K562 (cell line): ENCODE data around the gene MUC5AC. TPM values are rescaled to one million over a fixed set of nuclear protein-coding genes. Genes with fewer than 3 reads are reported as not detected.

ENCODE experiments used
- ATAC-seq: fragments of 200-7000 bp; cut with Tn5 transposase; 3 replicates; pipeline ENCODE4 v1.9.1; 2020; ENCODE audit warnings: moderate library complexity
- BruUV-seq: library from RNA; stranded (reverse); fragments of 400-500 nt; replicated peaks from 2 replicates; lab custom pipeline; 2021; lab: Mats Ljungman, UMichigan
- CTCF ChIA-PET: fragments of 300-600 bp; formaldehyde crosslinking; extraction: SDS; loops from one replicate; lab custom pipeline; 2021; ENCODE audit warnings: low intra/inter-chr PET ratio; lab: Yijun Ruan, JAX
- POLR2A ChIA-PET: fragments of 300-600, 350-650 bp; sonication (Branson Sonifier 250); formaldehyde crosslinking; extraction: SDS; loops from one replicate; lab custom pipeline; 2021; ENCODE audit warnings: antibody characterized with exemption, inconsistent platforms; lab: Yijun Ruan, JAX
- DNase-seq, 4 experiments: peaks; one replicate each; pipeline versions ENCODE4 v3.0.0 to v3.0.0-alpha.2; 2011 to 2018; ENCODE audit warnings: low spot score in 3 of 4, mixed read lengths in 3 of 4; ENCODE audit errors: extremely low read depth in 1 of 4
- FAIRE-seq: peaks from 2 replicates; lab custom pipeline; 2011; peaks lifted over from hg19 to GRCh38; lab: Jason Lieb, UNC
- H2AFZ ChIP-seq: 2 replicates; pipeline ENCODE4 v1.6.0; 2011; ENCODE audit warnings: low read depth, low read length, control low read depth, inconsistent platforms
- H3K27ac ChIP-seq: fragments of 200-600 bp; 3 replicates; pipeline ENCODE4 v1.8.0; 2011; ENCODE audit warnings: low read depth, mild to moderate bottlenecking, control low read depth, inconsistent platforms, low read length, moderate library complexity, mixed read lengths; ENCODE audit errors: extremely low read depth
- H3K27me3 ChIP-seq, 2 experiments: fragments of 300-600 bp in 1 of 2; 2 replicates in 1 of 2; 3 replicates in 1 of 2; pipeline versions ENCODE4 v1.6.0 to v1.8.0; 2011; ENCODE audit warnings: inconsistent platforms in 2 of 2, low read length in 2 of 2, mild to moderate bottlenecking in 1 of 2, mixed read lengths in 1 of 2, moderate library complexity in 1 of 2; ENCODE audit not compliant: control insufficient read depth in 2 of 2, insufficient read depth in 2 of 2
- H3K36me3 ChIP-seq: fragments of 300-600 bp; 3 replicates; pipeline ENCODE4 v1.8.0; 2011; ENCODE audit warnings: mild to moderate bottlenecking, low read length, inconsistent platforms; ENCODE audit not compliant: control insufficient read depth, insufficient read depth
- H3K4me1 ChIP-seq, 2 experiments: fragments of 200-600 bp in 1 of 2; replicated peaks in 1 of 2; 2 replicates in 1 of 2; 3 replicates in 1 of 2; pipeline versions ENCODE4 v1.5.1 to v1.8.0; 2011; ENCODE audit warnings: inconsistent platforms in 2 of 2, low read length in 2 of 2, mild to moderate bottlenecking in 1 of 2, mixed read lengths in 1 of 2, moderate library complexity in 1 of 2; ENCODE audit not compliant: control insufficient read depth in 2 of 2, insufficient read depth in 2 of 2
- H3K4me2 ChIP-seq: 2 replicates; pipeline ENCODE4 v1.6.1; 2011; ENCODE audit warnings: low read length, control low read depth, inconsistent platforms, mixed read lengths; ENCODE audit not compliant: insufficient read depth
- H3K4me3 ChIP-seq: fragments of 200-600 bp; sonication (generic), shearing (Covaris generic); 2 replicates; pipeline ENCODE4 v1.5.1; 2016; ENCODE audit warnings: control low read depth, inconsistent platforms
- H3K79me2 ChIP-seq: fragments of 200-600 bp; 3 replicates; pipeline ENCODE4 v1.8.0; 2011; ENCODE audit warnings: low read length, inconsistent platforms; ENCODE audit not compliant: control insufficient read depth, insufficient read depth
- H3K9ac ChIP-seq, 2 experiments: 2 replicates each; pipeline versions ENCODE4 v1.6.0 to v1.6.1; 2011; ENCODE audit warnings: low read depth in 2 of 2, low read length in 2 of 2, control low read depth in 1 of 2, inconsistent platforms in 1 of 2, mild to moderate bottlenecking in 1 of 2, mixed read lengths in 1 of 2; ENCODE audit not compliant: insufficient read depth in 1 of 2
- H3K9me1 ChIP-seq: one replicate; pipeline ENCODE4 v1.6.0; 2011; ENCODE audit warnings: inconsistent platforms, mild to moderate bottlenecking, low read length, moderate library complexity; ENCODE audit not compliant: control insufficient read depth, insufficient read depth
- H3K9me3 ChIP-seq: replicated peaks from 2 replicates; pipeline ENCODE4 v1.5.1; 2011; ENCODE audit warnings: low read depth, low read length, inconsistent platforms; ENCODE audit not compliant: control insufficient read depth, insufficient read depth
- H4K20me1 ChIP-seq: replicated peaks from 2 replicates; pipeline ENCODE4 v1.6.1; 2011; ENCODE audit warnings: low read length, inconsistent platforms, mixed read lengths; ENCODE audit not compliant: control insufficient read depth, insufficient read depth
- CBX5 ChIP-seq: IDR thresholded peaks from 2 replicates; pipeline ENCODE4 v1.6.1; 2014; ENCODE audit warnings: low read depth, borderline replicate concordance
- E2F3 ChIP-seq: fragments of 250-450 bp; sonication (Bioruptor Pico); IDR thresholded peaks from 2 replicates; pipeline ENCODE4 v1.4.0; 2020; ENCODE audit warnings: mild to moderate bottlenecking
- KLF13 ChIP-seq: fragments of 450-650 bp; IDR thresholded peaks from 2 replicates; pipeline ENCODE4 v1.6.1; 2016; ENCODE audit warnings: missing genetic modification characterization, low read depth, mild to moderate bottlenecking, missing compliant biosample characterization, moderate library complexity, borderline replicate concordance
- POLR2H ChIP-seq: IDR thresholded peaks from 2 replicates; pipeline ENCODE4 v1.6.1; 2016; ENCODE audit warnings: missing genetic modification characterization, low read depth, mild to moderate bottlenecking, control low read depth, missing compliant biosample characterization, moderate library complexity
- XRCC4 ChIP-seq: IDR thresholded peaks from one replicate; pipeline ENCODE4 v1.6.1; 2011; ENCODE audit not compliant: insufficient read depth, insufficient read length; ENCODE audit errors: extremely low read depth
- ZNF77 ChIP-seq: fragments of 250-450 bp; sonication (Bioruptor Pico); IDR thresholded peaks from 2 replicates; pipeline ENCODE4 v1.5.0; 2020
- WGBS: fragments of 100-300 bp; shearing (Covaris generic); methylation state at CpG from one replicate; pipeline ENCODE4 v1.1.6; 2016; ENCODE audit warnings: low coverage, mixed read lengths; ENCODE audit not compliant: insufficient coverage; ENCODE audit errors: missing lambda C conversion rate; 5-methylcytosine and 5-hydroxymethylcytosine counted together
- in situ Hi-C: fragments of 300-500 bp; cut with MboI; formaldehyde crosslinking; loops from 4 replicates; pipeline ENCODE4 v1.15.0; 2018; ENCODE audit warnings: inconsistent platforms, mixed read lengths
- intact Hi-C: fragments of 100-400 bp; cut with micrococcal nuclease; formaldehyde crosslinking; loops from 2 replicates; pipeline ENCODE4 v1.14.2; 2022
- polyA plus RNA-seq, 8 experiments: library from polyadenylated mRNA; depleted of rRNA in 4 of 8; stranded (reverse) in 5 of 8; unstranded in 3 of 8; fragments of >200 nt; fragmentation: Nextera tagmentation in 2 of 8; fragmentation: Illumina TruSeq in 1 of 8; extraction: Ambion mirVana in 2 of 8; extraction: Trizol in 1 of 8; gene quantifications; 2 replicates each; pipeline versions ENCODE4 v1.2.1 to v1.2.3, GENCODE V29; 2011 to 2014; ENCODE audit warnings: inconsistent platforms in 1 of 8, missing spikeins in 1 of 8
- total RNA-seq, 7 experiments: library from RNA; depleted of rRNA in 6 of 7; stranded (reverse); fragments of >200 nt in 6 of 7; fragmentation: Illumina TruSeq in 2 of 7; extraction: Trizol in 2 of 7; gene quantifications; 2 replicates each; pipeline versions ENCODE4 v1.2.1 to v1.2.3, GENCODE V29; 2011 to 2021; ENCODE audit warnings: low replicate concordance in 1 of 7
- TF ChIP-seq, protein P1 (sequence below): fragments of 250-450 bp; sonication (Bioruptor Pico); IDR thresholded peaks from 2 replicates; pipeline ENCODE4 v1.4.0; 2020; ENCODE audit warnings: mild to moderate bottlenecking
- TF ChIP-seq, protein P2 (sequence below): fragments of 450-650 bp; IDR thresholded peaks from 2 replicates; pipeline ENCODE4 v1.6.1; 2017; ENCODE audit warnings: antibody characterized with exemption, mild to moderate bottlenecking

Gene MUC5AC
- total and polyA plus RNA-seq, 9 of the 15 experiments (the other 6 are each of a cell fraction or from before 2014, with no cell fraction given): not detected

DNA sequence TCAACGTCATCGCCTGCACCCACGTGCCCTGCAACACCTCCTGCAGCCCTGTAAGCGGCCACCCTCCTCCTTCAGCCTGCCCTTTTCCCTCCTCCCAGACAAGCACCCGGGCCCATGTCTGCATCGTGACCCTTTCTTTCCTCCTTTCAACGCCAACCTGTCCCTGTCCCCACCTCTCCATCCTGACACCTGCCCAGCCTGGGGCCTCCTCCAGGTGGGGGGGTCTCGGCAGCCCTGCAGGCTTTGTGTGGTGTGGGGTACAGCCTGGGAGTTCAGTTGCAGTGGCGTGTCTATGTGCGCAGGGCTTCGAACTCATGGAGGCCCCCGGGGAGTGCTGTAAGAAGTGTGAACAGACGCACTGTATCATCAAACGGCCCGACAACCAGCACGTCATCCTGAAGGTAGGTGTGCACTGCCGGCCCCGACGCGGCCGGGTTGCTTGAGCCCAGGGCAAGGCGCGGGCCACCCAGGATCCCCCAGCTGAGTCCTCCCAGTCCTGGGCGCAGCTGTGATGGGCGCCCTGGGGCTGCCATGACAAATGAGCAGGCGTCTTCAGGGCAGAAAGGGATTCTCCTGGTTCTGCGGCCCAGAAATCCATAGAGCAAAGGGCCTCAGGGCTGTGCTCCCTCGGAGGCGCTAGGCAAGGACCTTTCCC lies 49.4 kb upstream of the MUC5AC start:
- Histone ChIP-seq H3K27me3 (peaks cover 0 to 38% of the 10 kb centered on the region in 2 experiments; a peak in 2 of 5 replicates), H3K4me1 (peaks cover 0 to 34% of the 10 kb centered on the region in 2 experiments; a peak in 1 of 5 replicates), H3K27ac (no peak overlapping the region), H3K36me3 (no peaks in the 10 kb centered on the region), H4K20me1 (no peaks in the 10 kb centered on the region), H3K79me2 (no peaks in the 10 kb centered on the region), H3K4me3 (no peak overlapping the region), H2AFZ (no peak overlapping the region), H3K4me2 (no peak overlapping the region), H3K9me3 (no peaks in the 10 kb centered on the region), H3K9me1 (no peaks in the 10 kb centered on the region), H3K9ac (no peak overlapping the region)
- whole genome bisulfite sequencing: under 1% methylated on average over 27 of the region's 29 CpGs
- no peak for FAIRE-seq
- BruUV-seq: no TSS peak
- ChIA-PET CTCF (no interaction called here), POLR2A (no interaction called here)
- TF ChIP-seq XRCC4 (no peak), E2F3 (CRISPR knock-in tag) (no peak), ZNF77 (CRISPR knock-in tag) (no peak), KLF13 (no peak), POLR2H (tag) (no peak), CBX5 (no peak)
- TF ChIP-seq, protein P1, sequence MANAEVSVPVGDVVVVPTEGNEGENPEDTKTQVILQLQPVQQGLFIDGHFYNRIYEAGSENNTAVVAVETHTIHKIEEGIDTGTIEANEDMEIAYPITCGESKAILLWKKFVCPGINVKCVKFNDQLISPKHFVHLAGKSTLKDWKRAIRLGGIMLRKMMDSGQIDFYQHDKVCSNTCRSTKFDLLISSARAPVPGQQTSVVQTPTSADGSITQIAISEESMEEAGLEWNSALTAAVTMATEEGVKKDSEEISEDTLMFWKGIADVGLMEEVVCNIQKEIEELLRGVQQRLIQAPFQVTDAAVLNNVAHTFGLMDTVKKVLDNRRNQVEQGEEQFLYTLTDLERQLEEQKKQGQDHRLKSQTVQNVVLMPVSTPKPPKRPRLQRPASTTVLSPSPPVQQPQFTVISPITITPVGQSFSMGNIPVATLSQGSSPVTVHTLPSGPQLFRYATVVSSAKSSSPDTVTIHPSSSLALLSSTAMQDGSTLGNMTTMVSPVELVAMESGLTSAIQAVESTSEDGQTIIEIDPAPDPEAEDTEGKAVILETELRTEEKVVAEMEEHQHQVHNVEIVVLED: no peak
- TF ChIP-seq, protein P2, sequence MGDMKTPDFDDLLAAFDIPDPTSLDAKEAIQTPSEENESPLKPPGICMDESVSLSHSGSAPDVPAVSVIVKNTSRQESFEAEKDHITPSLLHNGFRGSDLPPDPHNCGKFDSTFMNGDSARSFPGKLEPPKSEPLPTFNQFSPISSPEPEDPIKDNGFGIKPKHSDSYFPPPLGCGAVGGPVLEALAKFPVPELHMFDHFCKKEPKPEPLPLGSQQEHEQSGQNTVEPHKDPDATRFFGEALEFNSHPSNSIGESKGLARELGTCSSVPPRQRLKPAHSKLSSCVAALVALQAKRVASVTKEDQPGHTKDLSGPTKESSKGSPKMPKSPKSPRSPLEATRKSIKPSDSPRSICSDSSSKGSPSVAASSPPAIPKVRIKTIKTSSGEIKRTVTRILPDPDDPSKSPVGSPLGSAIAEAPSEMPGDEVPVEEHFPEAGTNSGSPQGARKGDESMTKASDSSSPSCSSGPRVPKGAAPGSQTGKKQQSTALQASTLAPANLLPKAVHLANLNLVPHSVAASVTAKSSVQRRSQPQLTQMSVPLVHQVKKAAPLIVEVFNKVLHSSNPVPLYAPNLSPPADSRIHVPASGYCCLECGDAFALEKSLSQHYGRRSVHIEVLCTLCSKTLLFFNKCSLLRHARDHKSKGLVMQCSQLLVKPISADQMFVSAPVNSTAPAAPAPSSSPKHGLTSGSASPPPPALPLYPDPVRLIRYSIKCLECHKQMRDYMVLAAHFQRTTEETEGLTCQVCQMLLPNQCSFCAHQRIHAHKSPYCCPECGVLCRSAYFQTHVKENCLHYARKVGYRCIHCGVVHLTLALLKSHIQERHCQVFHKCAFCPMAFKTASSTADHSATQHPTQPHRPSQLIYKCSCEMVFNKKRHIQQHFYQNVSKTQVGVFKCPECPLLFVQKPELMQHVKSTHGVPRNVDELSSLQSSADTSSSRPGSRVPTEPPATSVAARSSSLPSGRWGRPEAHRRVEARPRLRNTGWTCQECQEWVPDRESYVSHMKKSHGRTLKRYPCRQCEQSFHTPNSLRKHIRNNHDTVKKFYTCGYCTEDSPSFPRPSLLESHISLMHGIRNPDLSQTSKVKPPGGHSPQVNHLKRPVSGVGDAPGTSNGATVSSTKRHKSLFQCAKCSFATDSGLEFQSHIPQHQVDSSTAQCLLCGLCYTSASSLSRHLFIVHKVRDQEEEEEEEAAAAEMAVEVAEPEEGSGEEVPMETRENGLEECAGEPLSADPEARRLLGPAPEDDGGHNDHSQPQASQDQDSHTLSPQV: no peak
- intact Hi-C loops (no loop called here), in situ Hi-C loops (no loop called here)
- no peak for ATAC-seq
- no peak for DNase-seq
